HEK293 (cell line): Measurements from ENCODE around the gene ZNF430.

Source experiments
- CTCF ChIA-PET: fragments of 350-600 bp; formaldehyde crosslinking; extraction: SDS; loops from one replicate; lab custom pipeline; 2021; ENCODE audit warnings: antibody characterized with exemption; lab: Yijun Ruan, JAX
- POLR2A ChIA-PET: fragments of 300-600 bp; formaldehyde crosslinking; extraction: SDS; loops from one replicate; lab custom pipeline; 2020; ENCODE audit warnings: antibody characterized with exemption, inconsistent platforms; lab: Yijun Ruan, JAX
- H3K27ac ChIP-seq: fragments of 200-500 bp; sonication (Bioruptor generic); 2 replicates; pipeline ENCODE4 v1.5.1; 2014; ENCODE audit warnings: low read depth, low read length, control low read depth, inconsistent platforms; ENCODE audit errors: extremely low read depth
- H3K36me3 ChIP-seq, 2 experiments: fragments of 200-500 bp in 1 of 2; sonication (Bioruptor generic) in 1 of 2; 1 replicate in 1 of 2; 2 replicates in 1 of 2; pipeline ENCODE4 v1.5.1; 2014 to 2017; ENCODE audit warnings: inconsistent platforms in 2 of 2, low read length in 2 of 2; ENCODE audit not compliant: control insufficient read depth in 2 of 2, insufficient read depth in 1 of 2
- H3K4me1 ChIP-seq: fragments of 200-500 bp; sonication (Bioruptor generic); 2 replicates; pipeline ENCODE4 v1.5.1; 2014; ENCODE audit warnings: mild to moderate bottlenecking, low read length, inconsistent platforms; ENCODE audit not compliant: control insufficient read depth, insufficient read depth
- H3K4me3 ChIP-seq: 2 replicates; pipeline ENCODE4 v1.5.1; 2011; ENCODE audit warnings: low read depth, mild to moderate bottlenecking, control low read depth, low read length, moderate library complexity
- H3K9me3 ChIP-seq: fragments of 200-500 bp; sonication (Bioruptor generic); 2 replicates; pipeline ENCODE4 v1.5.1; 2014; ENCODE audit warnings: low read depth, low read length, inconsistent platforms; ENCODE audit not compliant: control insufficient read depth, insufficient read depth
- GLI2 ChIP-seq: fragments of 450-650 bp; formaldehyde crosslinking; IDR thresholded peaks from 2 replicates; pipeline ENCODE4; 2017; ENCODE audit warnings: missing biosample characterization, missing genetic modification characterization, low read depth, borderline replicate concordance
- GLIS2 ChIP-seq: fragments of 450-650 bp; formaldehyde crosslinking; IDR thresholded peaks from 2 replicates; pipeline ENCODE4 v1.5.1; 2016; ENCODE audit warnings: missing biosample characterization, missing genetic modification characterization
- PRDM4 ChIP-seq: fragments of 450-650 bp; formaldehyde crosslinking; IDR thresholded peaks from 2 replicates; pipeline ENCODE4 v1.5.1; 2017; ENCODE audit warnings: missing biosample characterization, missing genetic modification characterization
- ZBTB10 ChIP-seq: fragments of 450-650 bp; formaldehyde crosslinking; IDR thresholded peaks from 2 replicates; pipeline ENCODE4 v1.5.1; 2016; ENCODE audit warnings: missing biosample characterization, missing genetic modification characterization
- ZBTB20 ChIP-seq: fragments of 450-650 bp; formaldehyde crosslinking; IDR thresholded peaks from 2 replicates; pipeline ENCODE4 v1.5.1; 2016; ENCODE audit warnings: missing biosample characterization, missing genetic modification characterization
- ZFP69B ChIP-seq: fragments of 450-650 bp; formaldehyde crosslinking; IDR thresholded peaks from 2 replicates; pipeline ENCODE4 v1.5.1; 2016; ENCODE audit warnings: missing biosample characterization, missing genetic modification characterization
- ZNF138 ChIP-seq: fragments of 450-650 bp; formaldehyde crosslinking; IDR thresholded peaks from 2 replicates; pipeline ENCODE4 v1.5.1; 2016; ENCODE audit warnings: missing biosample characterization, missing genetic modification characterization, borderline replicate concordance
- ZNF146 ChIP-seq: fragments of 450-650 bp; formaldehyde crosslinking; IDR thresholded peaks from 2 replicates; pipeline ENCODE4 v1.5.1; 2016; ENCODE audit warnings: missing biosample characterization, missing genetic modification characterization
- ZNF184 ChIP-seq: fragments of 450-650 bp; IDR thresholded peaks from 2 replicates; pipeline ENCODE4 v1.5.1; 2018; ENCODE audit warnings: missing biosample characterization, mild to moderate bottlenecking, missing genetic modification characterization
- ZNF214 ChIP-seq: fragments of 450-650 bp; formaldehyde crosslinking; IDR thresholded peaks from 2 replicates; pipeline ENCODE4 v1.5.1; 2017; ENCODE audit warnings: missing biosample characterization, mild to moderate bottlenecking, missing genetic modification characterization, borderline replicate concordance
- ZNF23 ChIP-seq: fragments of 450-650 bp; formaldehyde crosslinking; IDR thresholded peaks from 2 replicates; pipeline ENCODE4 v1.5.1; 2016; ENCODE audit warnings: missing biosample characterization, missing genetic modification characterization, borderline replicate concordance
- ZNF302 ChIP-seq: fragments of 450-650 bp; formaldehyde crosslinking; IDR thresholded peaks from 2 replicates; pipeline ENCODE4 v1.5.1; 2016; ENCODE audit warnings: missing biosample characterization, missing genetic modification characterization, low read depth
- ZNF433 ChIP-seq: fragments of 450-650 bp; formaldehyde crosslinking; IDR thresholded peaks from 2 replicates; pipeline ENCODE4 v1.5.1; 2016; ENCODE audit warnings: missing biosample characterization, missing genetic modification characterization, low read depth
- ZNF48 ChIP-seq: fragments of 450-650 bp; formaldehyde crosslinking; IDR thresholded peaks from 2 replicates; pipeline ENCODE4 v1.5.1; 2016; ENCODE audit warnings: missing biosample characterization, missing genetic modification characterization
- ZNF529 ChIP-seq: fragments of 450-650 bp; formaldehyde crosslinking; IDR thresholded peaks from 2 replicates; pipeline ENCODE4 v1.5.1; 2017; ENCODE audit warnings: missing genetic modification characterization, missing biosample characterization; ENCODE audit not compliant: insufficient replicate concordance
- ZNF629 ChIP-seq: fragments of 450-650 bp; formaldehyde crosslinking; IDR thresholded peaks from 2 replicates; pipeline ENCODE4 v1.5.1; 2017; ENCODE audit warnings: missing biosample characterization, missing genetic modification characterization
- ZNF664 ChIP-seq: fragments of 450-650 bp; formaldehyde crosslinking; IDR thresholded peaks from 2 replicates; pipeline ENCODE4 v1.5.1; 2016; ENCODE audit warnings: missing biosample characterization, missing genetic modification characterization
- ZNF670 ChIP-seq: fragments of 450-650 bp; formaldehyde crosslinking; IDR thresholded peaks from 2 replicates; pipeline ENCODE4 v1.5.1; 2016; ENCODE audit warnings: missing biosample characterization, missing genetic modification characterization, low read depth
- ZNF707 ChIP-seq: fragments of 450-650 bp; formaldehyde crosslinking; IDR thresholded peaks from 2 replicates; pipeline ENCODE4 v1.5.1; 2016; ENCODE audit warnings: missing biosample characterization, missing genetic modification characterization
- ZNF830 ChIP-seq: fragments of 450-650 bp; IDR thresholded peaks from 2 replicates; pipeline ENCODE4 v1.5.0; 2018; ENCODE audit warnings: missing biosample characterization, missing genetic modification characterization, low read depth, mild to moderate bottlenecking, moderate library complexity
- ZSCAN18 ChIP-seq: fragments of 450-650 bp; formaldehyde crosslinking; IDR thresholded peaks from 2 replicates; pipeline ENCODE4 v1.5.1; 2016; ENCODE audit warnings: missing biosample characterization, missing genetic modification characterization
- ZSCAN4 ChIP-seq: fragments of 450-650 bp; formaldehyde crosslinking; IDR thresholded peaks from 2 replicates; pipeline ENCODE4 v1.5.1; 2017; ENCODE audit warnings: missing biosample characterization, missing genetic modification characterization

Gene ZNF430

GRCh38 chr19:21087871-21088270 lies 67.4 kb downstream of the ZNF430 start:
- ChIA-PET POLR2A (no interaction called here), CTCF (no interaction called here)
- H3K4me1 ChIP-seq: peaks cover 9% of the 10 kb centered on the region; the same call in 1 of the 2 replicates

GRCh38 chr19:21092109-21092508 lies 71.7 kb downstream of the ZNF430 start:
- Histone ChIP-seq H3K36me3 (peaks cover 35 to 55% of the 10 kb centered on the region in 2 experiments), H3K9me3 (no peaks in the 10 kb centered on the region), H3K4me1 (no peaks in the 10 kb centered on the region), H3K4me3 (no peak overlapping the region), H3K27ac (no peak overlapping the region)
- POLR2A ChIA-PET: interaction anchor here (1.3 to 2.2 kb wide), 3 partner anchors 9 to 61 kb away, joined by 4 to 16 read pairs (median 10); partner anchors contain the start of genes ZNF431 and ZNF714
- TF ChIP-seq ZNF830 (tag by site-specific recombination) (no peak), ZFP69B (tag by site-specific recombination) (no peak), ZNF23 (tag by site-specific recombination) (no peak), ZNF146 (no peak), ZSCAN4 (tag by site-specific recombination) (no peak), ZBTB10 (no peak), ZBTB20 (tag by site-specific recombination) (no peak), ZNF629 (no peak), GLIS2 (tag by site-specific recombination) (no peak), ZNF302 (tag by site-specific recombination) (no peak), ZNF48 (tag by site-specific recombination) (no peak), ZNF138 (tag by site-specific recombination) (no peak), ZNF184 (tag by site-specific recombination) (no peak), PRDM4 (tag by site-specific recombination) (no peak), ZNF707 (tag by site-specific recombination) (no peak), ZNF433 (tag by site-specific recombination) (no peak), GLI2 (no peak), ZSCAN18 (tag by site-specific recombination) (no peak)
- CTCF ChIA-PET: interaction anchor here (0.6 to 0.7 kb wide), 2 partner anchors 34 to 245 kb away, joined by 3 read pairs; no protein-coding TSS in a partner anchor

More at GRCh38 chr19:21087871-21088270, 67.4 kb downstream of the ZNF430 start:
- Histone ChIP-seq H3K9me3 (no peaks in the 10 kb centered on the region), H3K36me3 (peaks cover 19 to 75% of the 10 kb centered on the region in 2 experiments), H3K4me3 (no peak overlapping the region), H3K27ac (no peak overlapping the region)
- no peak for TF ChIP-seq ZNF529 (tag by site-specific recombination)
- no peak for TF ChIP-seq ZNF670 (tag by site-specific recombination)
- no peak for TF ChIP-seq ZNF830 (tag by site-specific recombination)
- no peak for TF ChIP-seq ZNF664 (tag by site-specific recombination)
- TF ChIP-seq ZNF214 (tag by site-specific recombination): no peak
- TF ChIP-seq ZNF23 (tag by site-specific recombination): no peak
